HG03442 (cell line): Measurements from ENCODE around the gene FAM217B.
"Not testable (repeated sequence)": the region's sequence is repeated elsewhere in the genome, so short reads cannot be mapped to it uniquely, and the experiment has no call there.

Experiments used
- ATAC-seq: cut with Tn5 transposase; IDR thresholded peaks from one replicate; pipeline ENCODE4 v1.9.1; 2021; ENCODE audit warnings: mild to moderate bottlenecking, moderate library complexity; ENCODE audit not compliant: unreplicated experiment

Gene FAM217B

GRCh38 chr20:59938221-59938620 lies 2.0 kb upstream of the FAM217B start:
- ATAC-seq = no peak

- ATAC-seq = no peak
Observed at GRCh38 chr20:59938696-59939051, 1.5 kb upstream of the FAM217B start.

- ATAC-seq = peak; percentile 21
Observed at GRCh38 chr20:59939052-59939878, 924 bp upstream of the FAM217B start.

DNA sequence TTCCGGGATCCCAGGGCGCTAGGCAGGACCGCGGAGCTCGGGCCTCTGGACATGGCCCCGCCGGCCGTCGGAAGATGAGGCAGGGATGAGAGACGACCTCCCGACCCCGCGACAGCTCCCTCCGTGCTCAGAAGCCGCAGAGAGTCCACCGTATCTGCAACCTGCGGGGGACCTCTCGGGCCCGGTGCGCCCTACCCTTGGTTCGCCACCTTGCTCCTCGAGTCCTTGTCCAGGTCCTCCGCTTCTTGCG lies 385 bp upstream of the FAM217B start:
- ATAC-seq = peak; percentile 34

DNA sequence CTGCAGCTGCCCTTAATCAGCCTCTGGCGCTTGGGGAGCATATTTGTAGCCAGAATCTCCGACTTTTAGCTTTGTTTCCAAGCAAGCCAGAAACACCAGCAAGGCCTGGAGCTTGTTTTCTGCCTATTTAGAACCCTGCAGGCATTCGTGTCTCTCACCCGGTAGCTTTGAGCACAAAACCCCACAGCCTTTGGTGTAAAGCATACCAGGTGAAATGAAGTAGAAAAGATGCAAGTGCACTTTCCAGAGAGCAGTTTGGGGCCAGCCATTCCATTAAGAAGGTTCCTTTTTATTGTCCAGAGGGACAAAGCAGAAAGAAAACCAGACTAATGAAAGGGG lies 736 bp downstream of the FAM217B start:
- ATAC-seq = peak; percentile 6

DNA sequence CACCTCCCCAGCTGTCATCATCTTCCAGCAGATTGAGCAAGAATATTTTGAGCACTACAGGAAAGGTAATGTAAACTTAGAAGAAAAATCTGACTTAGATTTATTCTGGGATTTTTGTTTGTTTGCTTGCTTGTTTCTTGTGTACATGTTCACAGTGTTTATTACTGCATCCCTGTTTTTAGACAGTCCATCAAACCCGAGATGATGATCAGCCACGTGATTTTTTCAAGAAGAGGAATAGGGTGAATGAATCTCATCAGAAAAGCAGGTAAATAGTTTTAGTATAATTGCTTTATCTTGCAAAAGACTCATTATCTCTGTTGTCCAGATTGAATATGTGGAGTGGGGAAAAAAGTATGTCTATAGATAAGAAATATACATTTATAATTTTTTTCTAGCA lies 2.1 kb downstream of the FAM217B start:
- ATAC-seq = no peak

DNA sequence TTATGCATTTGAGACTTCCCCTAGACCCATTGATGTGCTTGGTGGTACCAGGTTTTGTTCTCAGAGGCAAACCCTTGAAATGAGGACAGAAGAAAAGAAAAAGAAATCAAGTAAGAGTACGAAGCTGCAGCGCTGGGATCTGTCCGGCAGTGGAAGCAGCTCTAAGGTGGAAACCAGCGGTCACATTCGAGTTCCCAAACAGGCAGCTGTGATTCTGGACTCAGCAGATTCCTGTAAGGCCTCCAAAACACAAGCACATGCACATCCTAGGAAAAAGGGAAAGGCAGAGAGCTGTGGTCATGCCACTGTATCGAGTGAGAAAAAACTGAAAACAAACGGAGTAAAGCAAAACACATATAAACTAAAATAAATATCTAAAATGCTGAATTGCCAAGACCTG lies 4.5 kb downstream of the FAM217B start:
- ATAC-seq = no peak

DNA sequence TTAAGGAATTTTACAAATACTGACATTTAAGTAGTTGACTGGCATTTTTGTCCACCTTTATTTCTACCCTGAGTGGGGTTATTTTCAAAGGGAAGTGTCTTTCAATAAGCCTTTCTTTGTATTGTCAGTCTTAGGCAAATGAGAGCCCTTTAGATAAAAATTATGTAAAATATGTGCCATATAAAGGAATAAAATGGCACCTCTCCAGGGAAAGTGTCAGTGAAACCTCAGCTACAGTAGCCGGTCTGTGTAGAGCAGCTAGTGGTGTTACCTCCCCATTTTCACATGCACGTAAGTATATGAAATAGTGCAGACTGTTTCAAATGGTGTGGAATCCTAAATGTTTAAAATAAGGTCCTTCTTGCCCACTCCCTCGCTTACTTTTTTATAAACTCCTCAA lies 5.0 kb downstream of the FAM217B start:
- no peak for ATAC-seq

DNA sequence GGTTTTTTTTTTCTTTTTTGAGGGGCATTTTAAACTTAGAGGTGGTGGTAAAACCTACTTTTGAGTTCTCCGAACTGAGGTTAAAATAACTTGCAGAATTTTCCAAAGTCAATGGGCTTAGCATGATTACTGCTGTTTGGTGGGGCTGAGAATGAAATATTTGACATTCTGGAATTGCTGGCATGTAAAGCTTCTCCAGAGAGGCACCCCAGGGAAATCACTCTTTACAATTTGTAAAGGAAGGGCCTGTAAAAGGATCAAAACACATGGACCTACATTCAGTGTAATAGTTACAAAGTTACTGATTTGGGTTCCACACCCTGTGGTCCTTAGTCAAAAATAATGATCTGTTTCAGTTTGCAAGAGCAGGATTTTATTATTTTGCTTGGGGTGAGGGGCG lies 5.5 kb downstream of the FAM217B start:
- no peak for ATAC-seq

- no peak for ATAC-seq
Observed at GRCh38 chr20:59947376-59947775, 7.2 kb downstream of the FAM217B start.

DNA sequence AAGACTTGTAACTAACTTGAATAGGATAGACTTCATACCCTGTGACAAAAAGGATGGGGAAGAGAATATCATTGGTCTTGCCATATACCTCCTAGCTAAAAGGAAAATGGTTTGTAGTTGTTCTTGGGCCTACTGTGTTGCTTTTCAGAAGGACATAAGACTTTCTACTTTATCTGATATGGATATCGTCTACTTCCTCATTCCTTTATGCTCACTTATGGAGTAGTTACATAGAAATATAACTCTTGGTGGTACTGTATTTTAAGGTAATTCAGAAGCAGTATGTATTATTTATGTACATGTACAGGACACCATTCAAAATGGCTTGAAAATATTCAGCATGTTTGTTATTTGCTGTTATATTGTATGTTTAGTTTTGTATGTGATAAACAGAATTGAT lies 8.0 kb downstream of the FAM217B start:
- no peak for ATAC-seq

DNA sequence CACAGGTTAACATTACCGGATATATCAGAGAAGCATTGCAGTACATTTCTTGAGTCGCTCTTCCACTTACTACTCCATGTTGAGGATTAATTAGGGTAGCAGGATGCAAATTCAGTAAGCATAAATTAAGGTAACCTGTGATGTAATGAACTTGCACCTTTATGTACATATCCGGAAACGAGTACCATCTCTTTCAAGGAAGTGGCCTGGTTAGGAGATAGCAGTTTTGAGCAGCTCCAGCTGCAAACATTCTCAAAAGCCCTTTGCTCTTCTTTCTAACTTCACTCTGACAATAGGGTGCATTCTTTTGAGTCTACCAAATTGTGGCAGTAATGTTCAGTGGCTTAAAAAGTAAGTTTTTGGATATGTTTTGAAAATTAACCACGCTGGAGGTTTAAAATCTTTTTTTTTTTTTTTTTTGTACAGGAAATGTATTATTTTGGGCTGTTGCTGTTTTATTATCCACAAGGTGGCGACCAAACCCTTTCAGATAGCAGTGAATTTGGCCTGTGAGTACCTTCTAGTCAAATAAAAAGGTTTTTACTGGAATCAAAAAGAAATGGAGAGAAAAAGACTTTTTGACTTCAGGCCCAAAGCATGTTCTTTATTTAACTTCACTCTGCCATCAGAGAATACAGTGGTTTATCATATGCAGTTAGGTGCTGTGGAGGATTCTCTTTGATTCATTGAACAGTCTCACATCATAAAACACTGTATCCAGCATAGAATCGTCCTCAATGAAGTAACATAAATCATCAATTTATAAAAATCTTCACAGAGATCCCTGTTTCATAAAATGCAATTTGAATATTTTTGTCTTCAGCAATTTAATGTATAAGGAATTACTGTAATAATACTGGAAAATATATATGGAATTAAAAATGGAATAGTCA lies 8.9 kb downstream of the FAM217B start:
- peak; percentile 49 for ATAC-seq

GRCh38 chr20:59949911-59950310 lies 9.7 kb downstream of the FAM217B start:
- no peak for ATAC-seq

DNA sequence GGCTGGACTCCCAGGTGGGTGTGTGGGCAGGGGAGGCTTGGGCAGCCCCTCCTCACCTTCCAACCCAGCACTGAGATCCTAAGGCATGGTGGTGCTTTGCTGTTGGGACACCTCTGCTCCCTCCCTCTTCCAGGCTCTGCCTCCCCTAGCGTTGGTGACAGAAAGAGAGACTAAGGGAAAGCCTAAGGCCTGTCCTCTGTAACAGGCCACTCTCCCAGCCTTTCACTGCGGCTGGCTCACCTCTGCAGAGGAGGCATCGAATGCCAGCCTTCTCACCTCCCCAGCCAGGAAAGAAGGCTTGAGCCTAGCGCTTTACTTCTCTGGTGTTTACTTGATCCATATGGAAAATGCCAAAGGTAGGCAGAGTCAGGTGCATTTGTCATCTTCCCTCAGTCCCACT lies 14.5 kb downstream of the FAM217B start:
- no peak for ATAC-seq

- ATAC-seq = no peak
Observed at GRCh38 chr20:59955131-59955796, 15.1 kb downstream of the FAM217B start.

DNA sequence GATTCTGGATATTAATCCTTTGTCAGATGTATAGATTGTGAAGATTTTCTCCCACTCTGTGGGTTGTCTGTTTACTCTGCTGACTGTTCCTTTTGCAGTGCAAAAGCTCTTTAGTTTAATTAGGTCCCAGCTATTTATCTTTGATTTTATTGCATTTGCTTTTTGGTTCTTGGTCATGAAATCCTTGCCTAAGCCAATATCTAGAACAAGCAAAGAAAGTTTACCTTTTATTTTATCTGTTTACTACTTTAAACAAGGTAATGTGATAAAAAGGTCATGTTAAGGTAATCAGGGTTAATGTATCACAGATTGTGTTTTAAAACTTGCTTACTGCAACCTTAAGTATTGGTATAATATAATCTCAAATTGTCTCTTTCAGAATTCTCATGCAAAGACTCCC lies 17.4 kb downstream of the FAM217B start:
- not testable (repeated sequence) for ATAC-seq

DNA sequence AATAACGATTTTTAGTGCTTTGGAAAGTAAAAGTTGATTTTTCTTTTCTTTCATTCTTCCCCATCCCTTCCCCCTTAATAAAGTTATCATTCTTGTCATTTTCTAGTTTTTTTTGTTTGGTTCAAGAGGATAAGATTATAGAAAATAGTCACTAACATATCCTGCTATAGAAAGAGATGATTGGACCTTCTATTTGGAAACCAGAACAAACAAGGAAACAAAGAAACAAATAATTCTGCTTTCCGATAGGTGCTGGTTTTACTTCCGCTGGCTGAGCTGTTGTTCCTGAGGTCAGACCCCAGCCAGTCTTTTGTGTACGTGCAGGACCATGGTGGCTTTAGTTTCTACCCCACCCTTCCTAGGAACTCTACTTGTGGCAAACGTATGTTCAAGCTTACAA lies 17.9 kb downstream of the FAM217B start, which contains the start of gene CDH26:
TSS of gene CDH26 (plus strand) at position 301 of the 400 bp plus-strand sequence. CDS start 304 bp downstream, outside the sequence.
- no peak for ATAC-seq

- no peak for ATAC-seq
Observed at GRCh38 chr20:59958626-59959025, 18.4 kb downstream of the FAM217B start.

GRCh38 chr20:59961423-59961822 lies 21.2 kb downstream of the FAM217B start:
- ATAC-seq = no peak

GRCh38 chr20:59962155-59962554 lies 22.0 kb downstream of the FAM217B start:
- ATAC-seq = no peak

GRCh38 chr20:59966428-59966827 lies 26.2 kb downstream of the FAM217B start:
- ATAC-seq = no peak

DNA sequence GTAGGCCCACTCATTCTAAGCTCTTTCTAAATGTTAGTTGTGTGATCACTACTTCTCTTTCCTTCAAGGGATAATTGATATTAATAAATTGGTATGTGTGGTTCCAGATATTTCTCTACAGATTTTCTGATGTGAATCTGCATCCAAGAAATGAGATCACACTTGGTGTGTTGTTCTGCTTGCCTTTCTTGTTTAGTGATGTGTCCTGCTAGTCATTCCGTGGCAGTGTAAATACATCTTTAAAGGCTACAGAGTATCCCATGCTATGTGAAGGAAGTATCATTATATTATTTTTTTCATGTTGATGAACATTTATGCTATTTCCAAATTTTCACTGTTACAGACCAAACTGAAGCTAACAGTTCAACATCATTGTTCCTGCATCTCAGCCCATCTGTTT lies 31.2 kb downstream of the FAM217B start:
- no peak for ATAC-seq
